NT2/D1 (cell line): ENCODE data around the gene CACHD1.
A peak's percentile ranks its signal among the peaks of the same experiment; 100 is the strongest.

Source experiments
- DNase-seq: peaks from one replicate; pipeline ENCODE4 v3.0.0-alpha.2; 2011; ENCODE audit warnings: low read depth, low spot score
- H3K27me3 ChIP-seq: 2 replicates; pipeline ENCODE4 v1.6.0; 2011; ENCODE audit warnings: mild to moderate bottlenecking; ENCODE audit not compliant: insufficient read length, insufficient read depth
- H3K36me3 ChIP-seq: 2 replicates; pipeline ENCODE4 v1.6.1; 2011; ENCODE audit warnings: mild to moderate bottlenecking, low read length, mixed read lengths; ENCODE audit not compliant: insufficient read depth, insufficient read length
- H3K4me1 ChIP-seq: 2 replicates; pipeline ENCODE4 v1.5.1; 2011; ENCODE audit not compliant: insufficient read depth, insufficient read length
- H3K4me3 ChIP-seq: 2 replicates; pipeline ENCODE4 v1.5.1; 2011; ENCODE audit warnings: low read depth; ENCODE audit not compliant: insufficient read length
- H3K9ac ChIP-seq: 2 replicates; pipeline ENCODE4 v1.6.0; 2011; ENCODE audit warnings: low read depth; ENCODE audit not compliant: insufficient read length
- H3K9me3 ChIP-seq: 2 replicates; pipeline ENCODE4 v1.5.1; 2011; ENCODE audit warnings: mild to moderate bottlenecking, low read length; ENCODE audit not compliant: insufficient read depth
- SUZ12 ChIP-seq: IDR thresholded peaks from 2 replicates; pipeline ENCODE4 v1.6.1; 2011; ENCODE audit not compliant: insufficient read length, insufficient read depth; ENCODE audit errors: extremely low read depth
- YY1 ChIP-seq: IDR thresholded peaks from 2 replicates; pipeline ENCODE4 v1.6.1; 2011; ENCODE audit not compliant: insufficient read length, insufficient read depth
- ZNF274 ChIP-seq: IDR thresholded peaks from 2 replicates; pipeline ENCODE4 v1.6.1; 2011; ENCODE audit warnings: mild to moderate bottlenecking, low read depth, low read length

CACHD1 gene

GRCh38 chr1:64546013-64546412 lies 76.1 kb downstream of the CACHD1 start:
- H3K36me3 ChIP-seq: peaks cover 6% of the 10 kb centered on the region
- H3K4me1 ChIP-seq: peaks cover under 1% of the 10 kb centered on the region
- H3K4me3 ChIP-seq: no peak overlapping the region
- H3K27me3 ChIP-seq: no peaks in the 10 kb centered on the region
- peak overlapping the region; percentile 11 for H3K9ac ChIP-seq
- TF ChIP-seq YY1 (no peak), ZNF274 (no peak), SUZ12 (no peak)
- no peaks in the 10 kb centered on the region for H3K9me3 ChIP-seq
- peak; percentile 57 for DNase-seq

- Histone ChIP-seq H3K4me1 (no peaks in the 10 kb centered on the region), H3K36me3 (peaks cover 25% of the 10 kb centered on the region), H3K27me3 (no peaks in the 10 kb centered on the region), H3K9ac (no peak overlapping the region), H3K4me3 (no peak overlapping the region), H3K9me3 (no peaks in the 10 kb centered on the region)
- no peak for DNase-seq
- no peak for TF ChIP-seq ZNF274
- no peak for TF ChIP-seq SUZ12
- TF ChIP-seq YY1: no peak
Observed at GRCh38 chr1:64549464-64550239, 79.7 kb downstream of the CACHD1 start.

GRCh38 chr1:64550510-64550909 lies 80.6 kb downstream of the CACHD1 start:
- no peaks in the 10 kb centered on the region for H3K4me1 ChIP-seq
- peaks cover 29% of the 10 kb centered on the region for H3K36me3 ChIP-seq
- H3K4me3 ChIP-seq: no peak overlapping the region
- no peaks in the 10 kb centered on the region for H3K9me3 ChIP-seq
- DNase-seq: no peak
- TF ChIP-seq YY1: no peak
- no peak for TF ChIP-seq SUZ12
- TF ChIP-seq ZNF274: no peak
- H3K27me3 ChIP-seq: no peaks in the 10 kb centered on the region
- no peak overlapping the region for H3K9ac ChIP-seq

- Histone ChIP-seq H3K36me3 (peaks cover 32% of the 10 kb centered on the region), H3K9ac (no peak overlapping the region), H3K9me3 (no peaks in the 10 kb centered on the region), H3K4me3 (no peak overlapping the region), H3K4me1 (no peaks in the 10 kb centered on the region), H3K27me3 (no peaks in the 10 kb centered on the region)
- TF ChIP-seq YY1 (no peak), SUZ12 (no peak), ZNF274 (no peak)
- DNase-seq: no peak
Observed at GRCh38 chr1:64550946-64551605, 81.1 kb downstream of the CACHD1 start.

GRCh38 chr1:64553285-64553684 lies 83.4 kb downstream of the CACHD1 start:
- no peak for DNase-seq

GRCh38 chr1:64555947-64556346 lies 86.0 kb downstream of the CACHD1 start:
- Histone ChIP-seq H3K9me3 (no peaks in the 10 kb centered on the region), H3K4me3 (no peak overlapping the region), H3K4me1 (no peaks in the 10 kb centered on the region), H3K9ac (no peak overlapping the region), H3K36me3 (peaks cover 43% of the 10 kb centered on the region), H3K27me3 (no peaks in the 10 kb centered on the region)
- TF ChIP-seq ZNF274 (no peak), SUZ12 (no peak), YY1 (no peak)
- no peak for DNase-seq

More at GRCh38 chr1:64553285-64553684, 83.4 kb downstream of the CACHD1 start:
- Histone ChIP-seq H3K27me3 (no peaks in the 10 kb centered on the region), H3K4me3 (no peak overlapping the region), H3K36me3 (peaks cover 42% of the 10 kb centered on the region), H3K9ac (no peak overlapping the region), H3K4me1 (no peaks in the 10 kb centered on the region), H3K9me3 (no peaks in the 10 kb centered on the region)
- TF ChIP-seq SUZ12: no peak
- TF ChIP-seq ZNF274: no peak
- no peak for TF ChIP-seq YY1

GRCh38 chr1:64561993-64562392 lies 92.1 kb downstream of the CACHD1 start:
- no peak for TF ChIP-seq YY1
- TF ChIP-seq SUZ12: no peak
- TF ChIP-seq ZNF274: no peak
- Histone ChIP-seq H3K9ac (no peak overlapping the region), H3K4me3 (no peak overlapping the region), H3K4me1 (no peaks in the 10 kb centered on the region), H3K27me3 (no peaks in the 10 kb centered on the region), H3K36me3 (peaks cover 16% of the 10 kb centered on the region), H3K9me3 (no peaks in the 10 kb centered on the region)
- DNase-seq: no peak
